HepG2 (cell line): ENCODE results near the gene ADIPOR2. TPM values are rescaled to one million over a fixed set of nuclear protein-coding genes. Genes with fewer than 3 reads are reported as not detected.

Source experiments
- ATAC-seq: fragments of 200-7000 bp; cut with Tn5 transposase; 3 replicates; pipeline ENCODE4 v1.9.1; 2020; ENCODE audit warnings: mild to moderate bottlenecking, moderate library complexity
- BruUV-seq: library from RNA; stranded (reverse); fragments of 400-500 nt; replicated peaks from 2 replicates; lab custom pipeline; 2021; lab: Mats Ljungman, UMichigan
- CTCF ChIA-PET: fragments of 300-600 bp; formaldehyde crosslinking; extraction: SDS; loops from one replicate; lab custom pipeline; 2021; ENCODE audit warnings: low total read pairs, inconsistent platforms, low intra/inter-chr PET ratio; lab: Yijun Ruan, JAX
- POLR2A ChIA-PET: fragments of 350-600 bp; sonication (Branson Sonifier 250); formaldehyde crosslinking; loops from one replicate; lab custom pipeline; 2020; ENCODE audit warnings: antibody characterized with exemption, inconsistent platforms; lab: Yijun Ruan, JAX
- DNase-seq: peaks from one replicate; pipeline ENCODE4 v3.0.0-alpha.2; 2015; ENCODE audit warnings: low spot score
- FAIRE-seq: peaks from 3 replicates; lab custom pipeline; 2011; peaks lifted over from hg19 to GRCh38; lab: Jason Lieb, UNC
- H2AFZ ChIP-seq: one replicate; pipeline ENCODE4 v1.6.1; 2011; ENCODE audit warnings: low read length, inconsistent platforms
- H3K27ac ChIP-seq: fragments of 300-600 bp; 3 replicates; pipeline ENCODE4 v1.8.0; 2011; ENCODE audit warnings: mixed run types, mild to moderate bottlenecking, mixed read lengths, low read length, inconsistent platforms; ENCODE audit not compliant: insufficient read depth; ENCODE audit errors: extremely low read length
- H3K27me3 ChIP-seq, 2 experiments: fragments of 200-600 bp in 1 of 2; 2 replicates in 1 of 2; 3 replicates in 1 of 2; pipeline versions ENCODE4 v1.6.0 to v1.8.0; 2011; ENCODE audit warnings: low read length in 2 of 2, mild to moderate bottlenecking in 2 of 2, moderate library complexity in 2 of 2, inconsistent platforms in 1 of 2; ENCODE audit not compliant: insufficient read depth in 2 of 2, control insufficient read depth in 1 of 2
- H3K36me3 ChIP-seq, 2 experiments: fragments of 200-600 bp in 1 of 2; replicated peaks in 1 of 2; 2 replicates in 1 of 2; 3 replicates in 1 of 2; pipeline versions ENCODE4 v1.5.1 to v1.8.0; 2011; ENCODE audit warnings: low read length in 2 of 2, inconsistent platforms in 1 of 2; ENCODE audit not compliant: insufficient read depth in 2 of 2, control insufficient read depth in 1 of 2
- H3K4me1 ChIP-seq: 2 replicates; pipeline ENCODE4 v1.5.1; 2012; ENCODE audit warnings: low read length, inconsistent platforms; ENCODE audit not compliant: insufficient read depth
- H3K4me2 ChIP-seq: 2 replicates; pipeline ENCODE4 v1.6.0; 2011; ENCODE audit warnings: low read depth, low read length, inconsistent platforms
- H3K4me3 ChIP-seq, 3 experiments: fragments of 200-600 bp in 1 of 3; sonication (generic), shearing (Covaris generic) in 1 of 3; replicated peaks in 1 of 3; 2 replicates each; pipeline ENCODE4 v1.5.1; 2011 to 2016; ENCODE audit warnings: low read length in 3 of 3, inconsistent platforms in 2 of 3, low read depth in 2 of 3, mild to moderate bottlenecking in 2 of 3, control low read depth in 1 of 3, mixed read lengths in 1 of 3; ENCODE audit not compliant: insufficient read depth in 1 of 3
- H3K79me2 ChIP-seq: one replicate; pipeline ENCODE4 v1.6.1; 2011; ENCODE audit warnings: low read length, inconsistent platforms; ENCODE audit not compliant: insufficient read depth
- H3K9ac ChIP-seq: 2 replicates; pipeline ENCODE4 v1.6.0; 2011; ENCODE audit warnings: mild to moderate bottlenecking, low read depth, low read length, inconsistent platforms; ENCODE audit not compliant: insufficient read depth
- H3K9me3 ChIP-seq: 2 replicates; pipeline ENCODE4 v1.5.1; 2012; ENCODE audit warnings: mild to moderate bottlenecking, low read length
- H4K20me1 ChIP-seq: 2 replicates; pipeline ENCODE4 v1.6.0; 2011; ENCODE audit warnings: inconsistent platforms, mild to moderate bottlenecking, low read length, moderate library complexity; ENCODE audit not compliant: insufficient read depth
- HOXA5 ChIP-seq: sonication (generic); formaldehyde crosslinking; IDR thresholded peaks from 2 replicates; pipeline ENCODE4 v1.4.0; 2020; ENCODE audit warnings: missing genetic modification reagents
- KMT2B ChIP-seq: IDR thresholded peaks from 2 replicates; pipeline ENCODE4 v1.6.1; 2016; ENCODE audit warnings: missing genetic modification reagents, missing compliant biosample characterization
- PBX2 ChIP-seq: IDR thresholded peaks from 2 replicates; pipeline ENCODE4 v1.6.1; 2016; ENCODE audit warnings: control low read depth
- ZBTB3 ChIP-seq: sonication (generic); formaldehyde crosslinking; IDR thresholded peaks from 2 replicates; pipeline ENCODE4 v1.4.0; 2020; ENCODE audit warnings: low read depth, mild to moderate bottlenecking, moderate library complexity, missing genetic modification reagents, borderline replicate concordance
- ZBTB38 ChIP-seq: sonication (generic); formaldehyde crosslinking; IDR thresholded peaks from 2 replicates; pipeline ENCODE4 v1.5.1; 2020; ENCODE audit warnings: mild to moderate bottlenecking, missing genetic modification reagents
- ZNF605 ChIP-seq: sonication (generic); formaldehyde crosslinking; IDR thresholded peaks from 2 replicates; pipeline ENCODE4 v1.8.0; 2022; ENCODE audit warnings: mild to moderate bottlenecking, missing genetic modification reagents
- ZNF672 ChIP-seq: sonication (generic); formaldehyde crosslinking; IDR thresholded peaks from 2 replicates; pipeline ENCODE4 v1.8.1; 2022; ENCODE audit warnings: missing genetic modification reagents
- ZNF770 ChIP-seq: sonication (generic); formaldehyde crosslinking; IDR thresholded peaks from 2 replicates; pipeline ENCODE4 v1.5.0; 2020; ENCODE audit warnings: mild to moderate bottlenecking, missing genetic modification reagents
- WGBS: methylation state at CpG from one replicate; pipeline ENCODE4 v1.1.6; 2017; ENCODE audit warnings: low lambda C conversion rate; 5-methylcytosine and 5-hydroxymethylcytosine counted together
- in situ Hi-C: cut with HindIII; loops from 2 replicates; pipeline ENCODE4 v1.10.0; 2017; ENCODE audit warnings: low pct_unique_long_range_greater_than_20kb; ENCODE audit not compliant: extremely low pct_ligation_motif_present
- intact Hi-C: fragments of 100-400 bp; cut with micrococcal nuclease; formaldehyde crosslinking; loops from one replicate; pipeline ENCODE4 v1.10.0; 2022; ENCODE audit not compliant: unreplicated experiment
- polyA plus RNA-seq, 8 experiments: library from polyadenylated mRNA; depleted of rRNA in 3 of 8; stranded (reverse) in 7 of 8; unstranded in 1 of 8; fragments of >200 nt; fragmentation: Illumina TruSeq in 4 of 8; extraction: Trizol in 4 of 8; gene quantifications; 2 replicates each; pipeline versions ENCODE4 v1.2.1 to v1.2.3, GENCODE V29; 2011 to 2016; ENCODE audit warnings: low read depth in 4 of 8, missing spikeins in 1 of 8, mixed read lengths in 1 of 8; ENCODE audit not compliant: insufficient read depth in 1 of 8
- total RNA-seq, 5 experiments: library from RNA; depleted of rRNA; stranded (reverse); fragments of >200 nt; fragmentation: Illumina TruSeq; extraction: Trizol; gene quantifications; 2 replicates each; pipeline ENCODE4 v1.2.3, GENCODE V29; 2016; ENCODE audit warnings: low read depth in 1 of 5

Gene ADIPOR2
- total and polyA plus RNA-seq, 2 of the 13 experiments (the other 11 are each of a cell fraction or from before 2014, with no cell fraction given): 35.2 to 52.2 TPM

DNA sequence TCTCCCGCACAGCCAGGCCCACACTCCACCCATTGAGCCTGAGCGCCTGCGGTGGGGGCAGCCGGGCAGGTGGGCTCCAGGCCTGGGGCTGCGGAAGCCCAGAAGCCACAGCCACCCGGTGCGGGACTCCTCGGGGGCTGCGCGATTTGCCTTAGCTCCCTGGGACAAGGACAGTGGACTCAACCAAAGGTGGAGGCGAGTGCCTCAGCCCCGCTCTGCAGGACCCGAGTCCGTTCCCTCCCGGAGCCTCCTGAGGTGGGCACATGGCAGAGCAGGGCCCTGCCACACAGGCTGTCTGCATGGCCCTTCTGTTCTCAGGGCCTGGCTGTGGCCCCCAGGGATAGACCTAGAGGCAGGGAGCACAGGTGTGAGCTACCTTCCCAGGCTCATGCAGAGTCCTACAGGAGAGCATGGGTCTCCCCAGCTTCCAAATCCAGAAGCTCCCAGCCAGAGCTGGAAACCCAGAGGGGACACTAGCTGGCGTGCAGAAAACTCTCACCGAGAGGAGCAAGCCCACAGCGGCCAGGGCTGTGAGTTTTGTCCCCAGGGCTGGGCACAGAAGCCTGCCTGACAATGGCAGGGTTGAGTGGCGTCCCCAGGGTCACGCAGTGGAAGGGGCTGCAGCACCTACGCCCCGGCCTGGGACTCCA lies 107.2 kb downstream of the ADIPOR2 start:
- Histone ChIP-seq H3K4me3 (no peak overlapping the region), H3K4me1 (peaks cover 8% of the 10 kb centered on the region; the same call in 1 of the 2 replicates), H3K9me3 (no peaks in the 10 kb centered on the region), H2AFZ (no peak overlapping the region), H3K79me2 (no peaks in the 10 kb centered on the region), H3K36me3 (peaks cover 0 to 3% of the 10 kb centered on the region in 2 experiments; a peak in 3 of 5 replicates), H3K9ac (no peak overlapping the region), H3K4me2 (no peak overlapping the region), H3K27ac (no peak overlapping the region)
- CTCF ChIA-PET: no interaction called here
- WGBS: 84% methylated on average over 10 of the region's 22 CpGs
- FAIRE-seq (no peak), ATAC-seq (no peak)
- in situ Hi-C loops (no loop called here), intact Hi-C loops (loop anchor here (5.0 kb wide), 1 partner anchor 239 kb away; no protein-coding TSS in a partner anchor)
- POLR2A ChIA-PET: no interaction called here
- no TSS peak for BruUV-seq
- no peak for TF ChIP-seq ZBTB38 (CRISPR knock-in tag)
- TF ChIP-seq HOXA5 (CRISPR knock-in tag): no peak
- no peak for TF ChIP-seq ZNF605 (CRISPR knock-in tag)
- TF ChIP-seq, all 625 proteins: peak for 0
- Histone ChIP-seq H4K20me1 (no peaks in the 10 kb centered on the region), H3K27me3 (no peaks in the 10 kb centered on the region)
- no peak for DNase-seq

DNA sequence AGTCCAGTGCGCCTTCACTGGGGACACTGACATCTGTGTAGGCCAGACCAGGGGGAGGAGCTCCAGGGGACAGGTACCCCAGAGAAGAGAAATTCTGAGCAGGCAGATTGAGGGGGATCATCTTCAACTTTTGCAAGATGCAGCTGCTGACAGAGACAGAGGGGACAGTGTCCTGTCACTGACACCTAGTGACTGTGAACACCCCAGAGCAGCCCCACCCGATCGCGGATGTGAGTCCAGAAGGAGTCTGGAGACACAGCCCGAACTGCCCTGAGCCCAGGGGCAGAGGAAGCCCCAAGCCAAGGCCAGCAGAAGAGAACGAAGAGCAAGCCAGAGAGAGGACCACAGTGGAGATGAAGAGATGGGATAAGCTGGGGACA lies 107.8 kb downstream of the ADIPOR2 start:
- DNase-seq (no peak), ATAC-seq (no peak), FAIRE-seq (no peak)
- H3K4me3 ChIP-seq: no peak overlapping the region
- no peaks in the 10 kb centered on the region for H3K9me3 ChIP-seq
- H3K27me3 ChIP-seq: no peaks in the 10 kb centered on the region
- H3K9ac ChIP-seq: no peak overlapping the region
- ChIA-PET CTCF (no interaction called here), POLR2A (no interaction called here)
- in situ Hi-C loops: no loop called here
- H4K20me1 ChIP-seq: no peaks in the 10 kb centered on the region
- peaks cover 0 to 3% of the 10 kb centered on the region in 2 experiments; a peak in 2 of 5 replicates for H3K36me3 ChIP-seq
- H3K27ac ChIP-seq: no peak overlapping the region
- intact Hi-C loops: loop anchor here (5.0 kb wide), 1 partner anchor 239 kb away; no protein-coding TSS in a partner anchor
- no TSS peak for BruUV-seq
- TF ChIP-seq ZNF770 (no peak), PBX2 (CRISPR knock-in tag) (no peak), ZNF672 (no peak), KMT2B (no peak), ZBTB3 (CRISPR knock-in tag) (no peak)
- peaks cover 8% of the 10 kb centered on the region; the same call in 1 of the 2 replicates for H3K4me1 ChIP-seq
- no peak overlapping the region for H2AFZ ChIP-seq
- H3K79me2 ChIP-seq: no peaks in the 10 kb centered on the region
- H3K4me2 ChIP-seq: no peak overlapping the region
- WGBS: 94% methylated on average over 5 of the region's 6 CpGs
